ENCODE measurements around the gene REN.
A peak's percentile ranks its signal among the peaks of the same experiment; 100 is the strongest.

The REN gene

DNA sequence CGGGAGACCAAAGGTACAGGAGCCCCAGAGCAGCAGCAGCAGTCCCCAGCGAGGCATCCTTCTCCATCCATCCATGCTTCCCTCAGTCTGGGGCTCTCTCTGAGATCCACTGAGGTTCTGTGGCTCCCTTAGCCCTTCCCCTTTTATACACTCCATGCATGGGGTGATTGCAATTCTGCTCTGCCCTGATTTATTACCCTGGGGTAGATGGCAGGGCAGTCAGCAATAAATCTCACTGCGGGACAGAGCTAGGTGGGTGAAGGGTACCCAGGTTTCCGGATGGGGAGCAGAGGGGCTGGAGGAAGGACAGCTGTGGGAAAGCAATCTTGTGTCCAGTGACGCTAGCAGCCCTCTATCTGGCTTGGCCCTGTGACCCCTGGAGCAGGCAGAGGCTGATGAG, at the start of gene REN:
Gene REN (minus strand): TSS at position 119 of the 400 bp plus-strand sequence. CDS start 44 bp downstream, at position 75.
- DNase-seq, result no peak

DNA sequence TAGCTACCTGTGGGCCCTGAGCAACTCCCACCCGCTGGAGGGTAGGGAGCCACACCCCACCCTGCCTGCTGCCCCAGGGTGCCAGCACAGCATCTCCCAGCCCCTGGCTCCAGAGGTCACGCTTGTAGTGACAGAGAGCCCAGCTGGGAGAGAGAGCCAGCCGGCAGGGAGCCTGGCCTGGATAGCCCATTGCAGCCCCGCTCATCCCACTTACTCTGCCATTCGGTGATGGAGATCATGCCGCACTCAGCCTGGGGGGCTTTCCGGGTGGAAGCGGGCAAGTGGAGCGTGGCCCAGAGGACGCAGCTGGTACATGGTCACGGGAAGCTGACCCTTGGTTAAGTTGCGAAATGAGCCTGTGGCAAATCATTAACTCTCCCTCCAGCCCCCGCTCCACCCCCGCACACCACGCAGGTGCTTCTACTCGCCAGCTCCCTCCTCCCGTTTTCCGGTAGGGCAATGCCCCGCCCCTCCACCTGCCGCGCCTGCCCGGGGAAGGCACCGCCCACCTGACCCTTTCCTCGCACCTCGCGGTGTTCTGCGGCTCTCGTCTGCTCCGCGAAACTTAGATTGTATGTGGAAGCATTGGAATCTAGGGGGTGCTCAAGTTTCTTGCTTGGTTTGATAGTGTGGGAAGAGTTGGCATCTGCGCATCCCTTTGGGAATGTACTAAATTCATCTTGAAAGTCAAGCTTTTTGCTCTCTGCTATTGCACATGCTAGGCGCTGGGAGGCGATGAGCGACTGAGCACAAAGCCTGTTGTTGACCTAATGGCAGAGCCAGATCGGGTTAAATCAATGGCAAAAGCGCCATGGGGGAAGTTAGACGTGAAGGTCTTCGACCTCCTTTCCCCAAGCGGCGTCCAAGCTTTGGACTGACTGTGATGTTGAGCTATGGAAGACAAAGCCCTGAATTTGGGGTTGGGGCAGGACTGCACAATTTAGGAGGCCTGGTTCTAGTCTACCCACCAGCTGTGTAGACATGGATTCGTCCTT, 47.8 kb upstream of the REN start, which contains the start of gene GOLT1A:
Gene GOLT1A (minus strand): TSS at position 321 of the 995 bp plus-strand sequence. CDS start 82 bp downstream, at position 239.
- DNase-seq, result peak; percentile 41 to 42

DNA sequence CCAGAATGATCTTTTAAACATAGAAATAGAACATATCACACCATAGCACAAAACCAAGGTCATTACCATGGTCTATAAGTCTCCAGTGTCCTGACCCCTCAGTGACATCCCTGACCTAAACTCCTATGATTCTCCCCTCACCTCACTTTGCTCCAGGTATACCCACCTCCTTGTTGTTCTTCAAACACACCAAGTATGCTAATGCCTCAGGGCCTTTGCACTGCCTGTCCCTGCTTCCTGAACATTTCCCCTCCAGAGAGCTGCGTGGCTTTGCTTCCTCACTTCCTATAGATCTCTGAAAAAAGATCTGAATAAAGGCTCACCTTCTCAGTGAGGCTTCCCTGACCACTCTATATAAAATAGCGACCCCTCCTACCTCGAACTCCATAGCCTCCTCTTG, 46.6 kb upstream of the REN start:
- no peak for DNase-seq

DNA sequence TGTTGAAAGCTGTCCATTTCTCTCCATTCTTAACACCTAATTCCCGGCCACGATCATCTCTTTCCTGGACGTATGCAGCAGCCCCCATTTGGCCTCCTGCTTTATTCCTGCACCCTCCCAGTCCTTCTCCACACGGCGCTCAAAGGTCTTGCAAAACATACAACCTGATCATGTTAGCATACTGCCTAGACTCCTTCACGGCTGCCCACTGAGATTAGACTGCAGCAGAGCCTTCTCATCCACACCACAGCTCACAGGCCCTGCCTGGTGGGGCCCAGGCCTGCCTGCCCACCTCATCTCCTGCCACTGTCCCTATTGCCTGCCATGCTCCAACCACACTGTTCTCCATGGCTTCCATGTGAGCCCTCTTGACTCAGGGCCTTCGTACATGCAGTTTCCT, 44.9 kb upstream of the REN start:
- DNase-seq, result no peak

DNA sequence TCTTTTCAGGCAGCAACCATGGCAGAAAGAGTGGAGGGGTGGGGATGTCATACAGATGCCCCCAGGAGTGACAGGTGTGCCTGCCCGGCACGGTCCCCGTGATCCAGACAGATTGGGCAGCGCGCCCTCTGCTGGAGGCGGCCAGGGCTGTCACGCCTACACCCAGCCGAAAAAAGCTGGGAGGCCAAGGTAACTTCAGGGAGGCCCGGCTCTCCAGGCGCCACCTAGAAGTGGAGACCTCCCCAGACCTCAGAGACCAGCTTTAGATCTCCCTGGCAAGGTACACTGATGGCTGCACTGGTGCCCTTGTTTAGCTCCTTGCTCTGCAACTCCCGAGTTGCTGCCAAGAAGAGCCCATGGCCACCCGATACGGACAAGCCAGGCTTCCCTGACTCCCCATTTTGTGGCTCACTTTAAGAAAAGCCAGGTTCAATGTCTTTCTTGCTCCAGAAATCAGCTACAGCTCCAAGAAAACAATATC, 41.0 kb upstream of the REN start:
- DNase-seq, result peak; percentile 68 to 75

DNA sequence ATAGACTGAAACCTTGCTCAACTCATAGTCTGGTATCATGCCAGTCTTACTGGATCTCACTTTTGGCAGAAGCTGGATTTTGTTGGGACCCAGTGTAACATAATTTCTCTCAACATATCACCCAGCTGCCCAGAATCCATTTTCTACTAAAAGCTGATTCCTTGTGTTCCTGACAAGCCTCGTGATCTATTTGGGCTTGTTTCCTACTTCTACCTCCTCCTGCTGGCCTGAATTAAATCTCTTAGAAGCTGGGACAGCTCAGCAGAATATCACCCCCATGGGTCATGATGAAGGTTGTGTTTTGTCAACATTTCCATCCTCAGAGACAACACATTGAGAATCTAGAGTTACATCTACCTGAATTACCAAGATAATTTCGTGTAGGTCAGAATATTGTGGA, 40.0 kb upstream of the REN start:
- no peak for DNase-seq

DNA sequence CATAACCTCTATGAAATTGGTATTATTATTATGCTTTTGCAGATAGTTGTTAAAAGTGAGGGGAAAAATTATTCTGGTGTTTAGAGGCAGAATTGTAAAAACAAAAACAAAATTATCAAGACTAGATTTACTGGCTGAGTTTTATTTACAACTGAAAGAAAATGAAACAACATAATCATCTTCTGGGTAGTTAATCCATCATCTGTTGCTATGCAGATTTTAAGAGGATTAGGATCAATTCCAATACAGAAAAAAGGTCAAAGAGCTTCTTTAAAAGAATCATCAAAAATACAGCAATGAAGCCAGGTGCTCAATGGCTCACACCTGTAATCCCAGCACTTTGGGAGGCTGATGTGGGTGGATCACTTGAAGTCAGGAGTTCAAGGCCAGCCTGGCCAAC, 39.3 kb upstream of the REN start:
- DNase-seq, result no peak

DNA sequence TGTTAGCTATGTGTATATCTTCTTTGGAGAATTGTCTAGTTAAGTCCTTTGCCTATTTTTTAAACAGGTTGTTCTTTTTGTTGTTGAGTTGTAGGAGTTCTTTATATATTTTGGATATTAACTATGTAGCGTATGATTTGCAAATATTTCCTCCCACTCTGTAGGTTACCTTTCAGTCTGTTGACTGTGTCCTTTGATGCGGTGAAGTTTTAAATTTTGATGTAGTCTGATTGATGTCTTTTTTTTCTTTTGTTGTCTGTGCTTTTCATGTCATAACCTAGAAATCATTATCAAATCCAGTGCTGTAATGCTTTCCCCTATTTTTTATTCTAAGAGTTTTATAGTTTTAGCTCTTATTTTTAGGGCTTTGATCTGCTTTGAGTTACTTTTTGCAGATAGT, 38.8 kb upstream of the REN start:
- no peak for DNase-seq

DNA sequence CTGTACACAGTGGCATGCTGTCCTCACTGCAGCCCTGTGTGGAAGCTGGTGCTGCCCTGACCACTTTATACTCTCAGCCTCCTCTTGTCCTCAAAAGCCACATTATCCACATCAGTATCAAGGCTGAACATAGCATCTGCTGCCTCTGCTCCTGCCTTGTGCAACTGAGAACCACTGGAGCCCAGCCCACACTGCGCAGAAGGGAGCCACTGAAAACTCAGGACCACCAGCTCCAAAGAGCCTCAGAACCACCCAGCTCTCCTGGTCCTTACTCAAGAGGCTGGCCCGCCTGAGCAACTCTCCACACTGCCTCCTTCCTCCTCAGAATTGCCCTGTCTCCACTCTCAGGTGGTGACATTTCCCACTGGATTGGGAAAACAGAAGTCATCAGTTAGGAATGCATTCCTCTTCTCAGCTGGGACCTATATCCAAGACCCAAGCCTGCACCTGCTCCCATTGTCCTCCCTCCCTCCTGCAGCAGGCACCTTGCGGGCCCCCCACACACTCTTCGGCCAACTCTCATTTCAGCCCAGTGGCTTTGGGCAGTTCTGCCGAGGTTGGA, 37.1 kb upstream of the REN start:
- no peak for DNase-seq

DNA sequence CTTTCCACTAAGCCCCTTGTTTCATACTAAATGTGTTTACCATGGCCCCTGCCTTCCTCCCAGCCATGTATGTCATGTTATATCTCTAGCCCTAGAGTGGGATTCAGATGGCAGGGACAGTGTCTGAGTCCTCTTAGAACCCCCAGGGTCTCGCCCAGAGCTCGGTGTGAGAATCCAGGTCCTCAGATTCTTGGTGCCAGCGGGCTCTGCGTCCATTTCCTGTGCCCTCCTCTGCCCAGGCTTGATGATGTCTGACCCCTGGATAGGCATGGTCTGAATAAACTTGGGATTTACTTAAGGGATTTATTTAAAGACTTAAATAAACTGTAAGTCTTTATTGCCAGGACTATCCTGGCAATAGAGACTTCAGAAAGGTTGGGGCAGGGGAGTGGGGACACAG, 36.3 kb upstream of the REN start:
- no peak for DNase-seq

DNA sequence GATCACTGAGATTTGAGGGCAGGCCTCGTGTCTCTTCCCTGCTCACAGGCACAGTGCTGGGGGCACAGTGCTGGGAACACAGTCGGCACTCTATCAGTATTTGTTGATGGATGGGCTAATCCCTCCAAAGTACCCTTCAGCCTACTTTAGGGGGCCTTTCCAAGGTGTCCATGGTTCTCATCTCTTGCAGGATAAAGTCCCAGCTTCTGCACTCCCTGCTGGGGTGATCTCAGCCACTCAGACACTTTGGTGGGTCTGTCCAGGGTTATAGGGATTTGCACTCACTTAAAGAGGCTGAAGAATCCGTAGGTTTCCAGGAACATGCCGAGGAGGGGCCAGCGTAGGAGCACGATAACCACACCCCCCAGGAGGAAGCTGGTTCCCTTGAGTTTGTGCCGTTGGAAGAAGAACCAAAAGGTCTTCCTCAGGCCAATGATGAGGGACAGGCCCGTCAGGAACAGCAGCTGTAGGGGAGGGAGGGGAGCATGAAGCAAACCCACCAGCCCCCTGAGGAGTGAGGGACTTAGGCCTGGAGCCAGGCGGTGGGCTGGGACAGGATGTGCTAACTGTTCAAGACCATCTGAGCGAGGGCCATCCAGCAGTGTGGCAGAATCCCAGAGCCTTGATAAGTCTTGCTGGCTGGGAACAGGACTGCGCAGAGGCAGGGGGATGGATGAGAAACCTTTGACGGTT, 35.4 kb upstream of the REN start:
- DNase-seq, result no peak

DNA sequence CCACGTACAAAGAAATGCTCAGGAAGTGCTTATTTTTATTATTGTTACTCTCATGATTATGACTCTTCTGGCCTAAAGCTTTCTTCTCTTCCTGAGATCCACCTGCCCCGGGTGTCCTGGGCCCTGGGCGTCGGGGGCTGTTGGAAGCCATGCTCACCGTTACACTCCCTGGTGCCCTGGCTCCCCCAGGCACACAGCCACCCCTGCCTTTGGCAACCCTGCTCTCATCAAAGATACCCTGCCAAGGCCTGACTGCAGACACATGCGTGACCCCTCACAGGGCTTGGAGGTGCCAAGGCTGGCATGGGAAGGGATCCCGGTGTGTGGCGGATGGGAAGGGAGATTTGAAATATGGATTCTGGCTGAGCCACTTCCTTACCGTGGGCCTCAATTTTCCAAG, 33.4 kb upstream of the REN start:
- no peak for DNase-seq

DNA sequence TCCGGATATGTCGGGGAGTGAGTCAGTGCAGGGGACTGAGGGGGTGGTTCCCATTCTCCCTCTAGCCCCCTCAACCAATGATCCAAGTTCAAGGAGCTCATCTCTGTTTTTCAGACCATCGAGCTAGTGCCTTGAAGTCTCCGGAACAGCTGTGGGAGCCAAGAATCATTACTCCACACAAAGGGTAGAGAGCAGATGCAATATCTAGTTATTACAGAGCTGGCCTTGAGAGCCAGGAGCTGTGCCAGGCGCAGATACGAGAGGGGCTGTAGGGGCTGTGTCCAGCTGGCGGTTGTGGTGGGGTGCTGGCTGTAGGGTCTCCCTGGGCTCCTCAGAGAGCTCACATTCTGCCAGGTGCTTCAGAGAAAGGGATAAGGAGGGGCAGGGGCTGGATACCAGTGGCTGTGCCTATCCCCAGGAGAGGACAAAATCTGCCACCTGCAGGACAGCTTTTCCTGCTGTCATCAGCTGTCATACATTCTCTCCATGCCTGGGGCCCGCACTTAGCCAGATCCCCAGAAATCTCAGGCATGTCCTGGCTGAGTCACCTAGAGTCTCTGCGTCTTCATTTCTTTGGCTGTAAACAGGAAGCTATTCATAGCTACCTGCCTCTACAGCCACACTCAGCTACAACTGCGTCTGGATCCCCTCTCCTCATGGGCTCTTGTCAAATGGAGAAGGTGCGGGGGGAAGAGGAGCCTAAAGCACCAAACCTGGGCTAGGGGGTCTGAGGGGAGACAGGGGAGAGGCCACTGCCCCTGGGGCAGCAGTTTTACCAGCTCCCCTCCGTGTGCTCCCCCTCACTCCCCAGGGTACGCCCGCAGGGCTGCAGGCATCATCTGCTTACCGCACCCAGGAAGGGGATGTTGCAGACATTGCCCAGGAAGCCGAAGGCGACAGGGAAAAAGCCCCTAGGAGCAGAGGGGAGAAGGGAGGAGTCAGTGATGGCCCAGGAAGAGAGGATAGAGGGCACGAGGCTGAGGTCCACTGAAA, 32.5 kb upstream of the REN start:
- DNase-seq, result no peak

DNA sequence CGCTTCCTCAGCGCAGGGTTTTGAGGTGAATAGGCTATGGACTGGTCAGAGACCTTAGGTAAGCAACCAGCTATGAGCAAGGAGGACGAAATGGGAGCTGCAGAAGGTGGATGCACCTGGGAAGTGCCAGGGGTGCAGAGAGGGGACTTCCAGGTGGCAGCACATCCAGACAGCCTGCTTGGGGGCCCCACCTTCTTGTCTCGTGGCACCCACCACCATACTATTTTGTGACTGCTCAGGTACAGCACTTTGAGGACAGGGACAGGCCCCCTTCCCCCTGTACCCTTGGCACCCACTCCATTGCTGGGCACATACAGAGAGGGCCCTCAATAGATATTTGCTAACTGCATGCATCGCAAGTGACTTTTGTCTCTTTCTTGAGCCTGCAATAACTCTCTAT, 30.9 kb upstream of the REN start:
- DNase-seq, result no peak

DNA sequence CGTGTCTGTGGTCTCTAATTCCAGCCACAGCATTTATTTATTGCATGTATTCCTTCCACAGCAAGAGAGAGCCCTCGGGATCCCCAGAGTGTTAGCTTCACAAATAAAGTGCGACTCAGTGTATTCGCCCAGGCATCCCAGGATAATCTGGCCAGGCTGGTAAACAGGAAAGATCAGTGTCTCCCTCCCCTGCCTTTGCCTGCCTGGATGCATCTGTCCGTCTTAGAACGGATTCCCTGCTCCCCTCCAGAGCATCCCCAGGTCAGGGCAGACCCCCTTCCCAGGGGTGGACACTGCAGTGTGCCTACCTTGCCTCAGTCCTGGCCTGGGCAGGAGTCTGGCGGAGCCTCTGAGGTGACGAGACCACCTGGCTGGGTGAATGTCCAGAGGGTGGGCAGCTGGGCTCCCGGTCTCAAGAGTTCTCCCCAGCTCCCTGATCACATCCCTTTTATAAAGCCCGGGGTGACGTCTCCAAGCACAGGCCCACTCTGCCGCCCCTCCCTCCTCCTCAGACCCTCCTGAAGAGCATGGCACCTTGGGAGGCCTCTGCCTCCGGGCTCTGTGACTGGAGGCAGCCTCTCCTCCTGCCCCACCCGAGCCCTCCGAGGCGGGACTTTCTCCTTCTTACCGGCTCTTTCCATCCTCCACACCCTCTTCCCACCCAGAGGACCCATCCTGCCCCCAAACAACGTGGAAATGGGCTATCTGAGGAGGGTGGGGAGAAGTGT, 30.1 kb upstream of the REN start, which contains the start of gene KISS1:
Gene KISS1 (minus strand): TSS at position 424 of the 728 bp plus-strand sequence. CDS start 3,615 bp downstream, outside the sequence.
- DNase-seq, result no peak

DNA sequence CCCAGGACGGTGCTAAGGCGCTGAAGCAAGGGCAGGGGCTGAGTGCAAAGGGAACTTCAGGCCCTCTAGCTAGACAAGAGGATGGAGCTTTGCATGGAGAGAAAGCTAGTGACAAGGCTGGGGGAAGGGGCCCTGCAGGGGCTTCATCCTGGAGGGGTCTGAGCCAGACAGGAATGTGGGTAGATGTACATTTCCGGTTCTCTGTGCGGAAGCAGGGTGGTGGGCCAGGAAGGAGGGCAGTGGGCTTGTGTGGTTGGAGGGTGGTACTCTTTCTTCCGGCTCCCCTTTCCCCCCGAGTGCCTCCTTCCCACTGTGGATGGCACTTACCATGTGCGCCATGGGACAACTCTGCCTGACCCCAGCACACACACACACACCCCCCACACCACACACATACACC, 28.6 kb upstream of the REN start:
- no peak for DNase-seq

DNA sequence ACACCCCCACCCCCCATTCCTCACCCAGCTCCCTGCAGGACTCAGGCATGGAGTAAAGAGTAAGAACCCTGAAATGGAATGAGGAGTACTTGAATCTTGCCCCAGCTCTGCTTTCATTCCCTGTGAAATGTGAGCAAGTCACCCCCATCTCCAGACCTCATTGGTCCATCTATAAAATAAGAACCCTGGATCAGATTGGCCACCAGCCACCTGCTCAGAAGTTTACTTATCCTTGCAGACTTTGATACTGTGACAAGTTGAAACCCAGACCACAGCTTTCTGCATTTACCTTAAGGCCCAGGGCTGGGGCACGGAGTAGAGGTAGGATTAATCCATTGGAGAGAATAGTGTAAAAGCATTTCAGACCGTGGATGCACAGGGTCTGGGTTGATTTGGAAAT, 27.9 kb upstream of the REN start:
- DNase-seq, result no peak

DNA sequence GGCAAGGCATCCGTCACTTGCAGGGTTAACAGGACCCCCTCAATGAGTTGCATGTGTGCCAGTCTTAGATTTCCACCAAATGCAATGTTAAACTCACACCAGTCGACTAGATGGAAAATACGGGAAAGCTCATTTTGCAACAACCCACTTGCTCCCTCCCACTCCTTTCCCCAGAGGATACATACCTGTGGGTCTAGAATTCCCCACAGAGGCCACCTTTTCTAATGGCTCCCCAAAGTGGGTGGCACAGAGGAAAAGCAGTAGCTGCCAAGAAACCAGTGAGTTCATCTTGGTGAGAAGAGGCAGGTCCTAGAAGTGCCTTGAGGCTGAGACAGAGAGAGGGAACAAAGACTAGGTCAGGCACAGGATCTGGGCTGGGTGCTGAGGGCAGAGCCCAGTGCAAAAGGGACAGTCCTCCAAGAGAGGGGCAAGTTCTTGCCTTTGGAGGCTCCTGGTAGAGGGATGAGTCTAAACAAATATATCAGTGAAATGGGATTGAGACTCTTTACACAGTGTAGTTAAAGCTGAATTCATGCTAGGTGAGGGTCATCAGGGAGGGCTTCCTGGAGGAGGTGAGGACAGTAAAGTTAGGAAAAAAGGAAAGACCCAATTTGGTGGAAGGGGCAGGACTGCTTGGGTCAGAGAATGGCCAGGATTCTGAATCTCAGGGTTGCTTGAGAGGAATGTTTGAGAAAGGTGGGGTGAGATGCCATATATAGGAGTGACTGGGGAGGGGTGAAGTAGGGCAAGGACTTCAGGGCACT, 26.6 kb upstream of the REN start:
- DNase-seq, result no peak

DNA sequence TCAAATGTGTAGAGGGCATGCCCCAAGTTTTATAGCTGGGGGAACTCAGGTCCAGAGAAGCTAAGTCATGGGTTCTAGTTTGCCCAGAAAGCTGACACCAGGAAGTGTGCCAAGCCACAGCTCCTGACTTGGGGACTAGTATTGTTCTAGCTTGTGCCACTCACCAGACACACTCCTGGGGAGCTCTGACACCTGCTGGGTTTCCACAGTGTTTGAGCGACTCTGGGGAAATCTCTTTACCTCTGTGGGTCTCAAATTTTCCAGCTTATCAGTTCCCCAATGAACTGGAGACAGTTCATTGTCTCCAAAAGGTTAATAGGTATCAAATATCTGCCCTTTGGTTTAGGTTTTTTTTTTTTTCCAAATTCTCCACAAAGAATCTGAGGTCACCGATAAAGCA, 25.9 kb upstream of the REN start:
- no peak for DNase-seq

DNA sequence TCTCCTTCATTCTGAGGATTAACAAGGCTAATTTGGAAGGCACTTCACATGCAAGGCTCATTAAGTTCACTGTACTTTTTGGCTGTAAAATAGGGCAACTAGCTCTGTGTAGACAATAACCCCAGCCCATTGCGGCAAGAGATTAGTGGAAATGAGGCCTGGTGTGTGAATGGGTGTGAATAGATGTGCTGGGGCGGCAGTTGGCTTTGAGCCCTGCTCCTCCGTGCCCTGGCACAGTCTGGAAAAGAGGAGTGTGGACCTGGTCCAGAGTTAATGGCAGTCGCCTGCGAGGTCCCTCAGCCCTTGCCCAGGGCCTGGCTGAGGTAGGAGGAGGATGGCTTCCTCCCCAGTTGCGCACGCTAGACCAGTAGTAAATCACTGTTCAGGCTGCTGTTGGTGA, 25.3 kb upstream of the REN start:
- no peak for DNase-seq

Data from activated CD4-positive, alpha-beta T cell treated with anti-CD3 and anti-CD28 coated beads for 4 hours (primary cell).